ENCODE data around the gene ATXN7L1.

GRCh38 chr7:105744258-105744657 is 132.1 kb downstream of the ATXN7L1 start:
- TF ChIP-seq, protein P1, sequence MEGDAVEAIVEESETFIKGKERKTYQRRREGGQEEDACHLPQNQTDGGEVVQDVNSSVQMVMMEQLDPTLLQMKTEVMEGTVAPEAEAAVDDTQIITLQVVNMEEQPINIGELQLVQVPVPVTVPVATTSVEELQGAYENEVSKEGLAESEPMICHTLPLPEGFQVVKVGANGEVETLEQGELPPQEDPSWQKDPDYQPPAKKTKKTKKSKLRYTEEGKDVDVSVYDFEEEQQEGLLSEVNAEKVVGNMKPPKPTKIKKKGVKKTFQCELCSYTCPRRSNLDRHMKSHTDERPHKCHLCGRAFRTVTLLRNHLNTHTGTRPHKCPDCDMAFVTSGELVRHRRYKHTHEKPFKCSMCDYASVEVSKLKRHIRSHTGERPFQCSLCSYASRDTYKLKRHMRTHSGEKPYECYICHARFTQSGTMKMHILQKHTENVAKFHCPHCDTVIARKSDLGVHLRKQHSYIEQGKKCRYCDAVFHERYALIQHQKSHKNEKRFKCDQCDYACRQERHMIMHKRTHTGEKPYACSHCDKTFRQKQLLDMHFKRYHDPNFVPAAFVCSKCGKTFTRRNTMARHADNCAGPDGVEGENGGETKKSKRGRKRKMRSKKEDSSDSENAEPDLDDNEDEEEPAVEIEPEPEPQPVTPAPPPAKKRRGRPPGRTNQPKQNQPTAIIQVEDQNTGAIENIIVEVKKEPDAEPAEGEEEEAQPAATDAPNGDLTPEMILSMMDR (IDR thresholded peaks at IDR 0.05): no peak
- TF ChIP-seq POLR2A (IDR thresholded peaks at IDR 0.05): no peak
